Measurements from ENCODE around the gene BMP5.

BMP5 gene

DNA sequence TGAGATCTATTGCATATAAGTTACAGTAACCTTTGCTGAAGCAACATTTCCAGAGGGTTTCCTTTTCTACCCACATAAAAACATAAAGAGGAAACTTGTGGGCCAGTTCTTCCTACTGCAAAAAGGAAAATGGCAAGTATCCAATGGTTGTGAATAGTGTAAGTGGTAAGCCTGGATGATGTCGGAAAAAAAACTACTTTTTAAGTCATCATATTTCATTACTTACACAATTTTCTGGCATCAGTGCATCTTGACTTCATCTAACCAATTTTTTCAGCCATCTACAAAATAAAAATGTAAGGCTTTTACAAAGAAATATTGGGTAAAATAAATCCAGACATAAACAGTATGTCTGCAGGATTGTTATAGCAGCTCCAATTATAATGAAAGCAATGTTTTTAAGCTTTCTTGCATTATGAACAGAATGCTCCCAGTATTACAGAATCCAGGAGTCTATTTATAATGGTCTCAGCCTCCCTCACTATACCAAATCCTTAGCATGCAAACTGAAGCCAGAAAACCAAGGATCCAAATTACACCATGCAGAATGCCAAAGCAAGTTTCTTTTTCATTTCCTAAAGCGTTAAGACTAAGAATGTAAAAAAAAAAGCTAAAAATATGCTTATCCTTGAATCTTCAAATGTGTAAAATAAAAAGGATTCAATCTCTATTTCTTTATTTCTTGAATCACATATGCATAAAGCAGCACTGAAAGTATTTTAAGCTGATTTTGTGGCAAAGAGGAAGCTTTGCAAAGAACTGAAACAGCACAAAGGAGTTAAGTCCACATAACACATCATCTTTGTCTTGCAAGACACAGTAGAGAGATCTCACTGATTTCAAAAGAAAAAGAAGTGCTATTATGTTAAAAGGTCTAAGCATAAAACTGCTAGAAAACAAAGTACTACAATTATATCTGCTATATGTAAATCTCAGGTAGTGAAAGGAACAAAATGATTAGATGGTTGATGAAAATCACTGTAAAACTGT lies 169.6 kb downstream of the BMP5 start:
- DNase-seq = no peak

DNA sequence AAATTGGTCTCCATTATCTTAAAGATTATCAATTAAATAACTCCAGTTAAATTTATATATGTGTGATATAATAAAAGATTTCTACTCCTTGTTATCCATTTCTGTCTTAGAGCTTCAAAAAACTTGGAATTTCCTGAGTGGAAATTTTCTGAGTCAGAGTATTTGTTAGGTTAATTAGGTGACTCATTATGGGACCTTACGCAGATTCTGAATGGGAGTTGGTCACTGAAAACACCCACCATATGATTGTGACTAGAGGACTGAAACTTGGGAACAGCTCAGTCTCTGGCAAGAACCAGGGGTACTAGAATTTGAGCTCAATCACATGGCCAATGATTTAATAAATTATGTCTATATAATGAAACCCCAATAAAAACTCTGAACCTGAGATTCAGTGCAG lies 171.0 kb downstream of the BMP5 start:
- no peak for DNase-seq

Data from femur (tissue), 1 donor.